CD4-positive, alpha-beta T cell (primary cell): Measurements from ENCODE around the gene HUWE1. TPM values are rescaled to one million over a fixed set of nuclear protein-coding genes. Genes with fewer than 3 reads are reported as not detected.

Source experiments
- ATAC-seq: fragments of 200-7000 bp; cut with Tn5 transposase; one replicate; pipeline ENCODE4 v1.10.0; 2022; ENCODE audit warnings: mild to moderate bottlenecking; ENCODE audit not compliant: poor library complexity
- CTCF ChIA-PET: fragments of 350-600 bp; sonication (Branson Sonifier 250); formaldehyde crosslinking; loops from one replicate; lab custom pipeline; 2021; ENCODE audit warnings: antibody characterized with exemption, inconsistent platforms; lab: Charles Lee
- POLR2A ChIA-PET: fragments of 350-600 bp; sonication (Branson Sonifier 250); formaldehyde crosslinking; loops from one replicate; lab custom pipeline; 2021; ENCODE audit warnings: antibody characterized with exemption, inconsistent platforms; lab: Charles Lee
- DNase-seq, 14 experiments: peaks; one replicate each; pipeline ENCODE4 v3.0.0-alpha.2; 2013 to 2020; ENCODE audit warnings: mixed read lengths in 2 of 14
- H3K27ac ChIP-seq, 2 donors: one replicate each; pipeline versions ENCODE4 v1.5.1 to v1.7.0; 2013; ENCODE audit warnings: low read length in 2 of 2, low read depth in 1 of 2, mild to moderate bottlenecking in 1 of 2
- H3K27me3 ChIP-seq, 2 experiments: 1 replicate in 1 of 2; 2 replicates in 1 of 2; pipeline versions ENCODE4 v1.6.1 to v1.7.0; 2013; ENCODE audit warnings: low read length in 2 of 2, control low read depth in 1 of 2, mild to moderate bottlenecking in 1 of 2, moderate library complexity in 1 of 2; ENCODE audit not compliant: insufficient read depth in 2 of 2, control insufficient read depth in 1 of 2
- H3K36me3 ChIP-seq: one replicate; pipeline ENCODE4 v1.6.1; 2013; ENCODE audit warnings: low read length, control low read depth; ENCODE audit not compliant: insufficient read depth
- H3K4me1 ChIP-seq: one replicate; pipeline ENCODE4 v1.6.1; 2013; ENCODE audit warnings: low read length, control low read depth; ENCODE audit not compliant: insufficient read depth
- H3K4me3 ChIP-seq: one replicate; pipeline ENCODE4 v1.5.1; 2013; ENCODE audit warnings: mild to moderate bottlenecking, low read length, moderate library complexity
- H3K9me3 ChIP-seq, 2 experiments: 1 replicate in 1 of 2; 2 replicates in 1 of 2; pipeline versions ENCODE4 v1.6.1 to v1.7.0; 2013; ENCODE audit warnings: low read length in 2 of 2, mild to moderate bottlenecking in 2 of 2, control low read depth in 1 of 2, moderate library complexity in 1 of 2; ENCODE audit not compliant: control insufficient read depth in 1 of 2, insufficient read depth in 1 of 2
- H3K27ac Mint-ChIP-seq: one replicate; pipeline ENCODE4 v1.8.0; 2020; ENCODE audit warnings: mixed read lengths
- H3K27me3 Mint-ChIP-seq: one replicate; pipeline ENCODE4 v1.8.0; 2021; ENCODE audit warnings: mixed read lengths
- H3K36me3 Mint-ChIP-seq: one replicate; pipeline ENCODE4 v1.8.0; 2021; ENCODE audit warnings: low read depth, mixed read lengths
- H3K4me1 Mint-ChIP-seq: one replicate; pipeline ENCODE4 v1.8.0; 2021; ENCODE audit warnings: low read depth, mixed read lengths
- H3K4me3 Mint-ChIP-seq: one replicate; pipeline ENCODE4 v1.8.0; 2020; ENCODE audit warnings: mild to moderate bottlenecking, mixed read lengths
- H3K9me3 Mint-ChIP-seq: one replicate; pipeline ENCODE4 v1.8.0; 2020; ENCODE audit warnings: mixed read lengths
- CTCF ChIP-seq: fragments of 200-600 bp; IDR thresholded peaks from one replicate; pipeline ENCODE4 v1.8.0; 2022; ENCODE audit warnings: antibody characterized with exemption, mild to moderate bottlenecking
- intact Hi-C, 2 experiments: fragments of 100-400 bp; cut with DNase I in 1 of 2; cut with micrococcal nuclease in 1 of 2; formaldehyde crosslinking; loops; one replicate each; pipeline versions ENCODE4 v1.15.1 to v1.9.0; 2023 to 2025; cut with DNase I, micrococcal nuclease
- total RNA-seq, 174 experiments: library from RNA in 2 of 174; stranded (reverse) in 2 of 174; gene quantifications; one replicate each; pipeline ENCODE4 v1.2.3 and lab custom pipeline; 2021 to 2026

The HUWE1 gene
- total RNA-seq, 2 experiments from 2014 or later = 127 TPM

- no peaks in the 10 kb centered on the region for H3K9me3 Mint-ChIP-seq
- peaks cover 92% of the 10 kb centered on the region for H3K36me3 Mint-ChIP-seq
- POLR2A ChIA-PET = no interaction called here
Observed at GRCh38 chrX:53631156-53631555, 55.4 kb downstream of the HUWE1 start.

GRCh38 chrX:53630261-53630660 lies 56.3 kb downstream of the HUWE1 start:
- Histone ChIP-seq H3K9me3 (no peaks in the 10 kb centered on the region), H3K4me1 (no peaks in the 10 kb centered on the region), H3K4me3 (no peak overlapping the region), H3K27me3 (no peaks in the 10 kb centered on the region), H3K27ac (no peak overlapping the region), H3K36me3 (peaks cover 84% of the 10 kb centered on the region)
- peaks cover 84% of the 10 kb centered on the region for H3K36me3 Mint-ChIP-seq
- ATAC-seq (no peak), DNase-seq (no peak)
- no peaks in the 10 kb centered on the region for H3K4me1 Mint-ChIP-seq
- intact Hi-C loops = loop anchor here in 1 of 2 experiments (5.0 kb wide), 1 partner anchor 33 kb away; no protein-coding TSS in a partner anchor
- no peak overlapping the region for H3K27ac Mint-ChIP-seq
- no peak for TF ChIP-seq CTCF
- H3K9me3 Mint-ChIP-seq = no peaks in the 10 kb centered on the region
- H3K4me3 Mint-ChIP-seq = no peak overlapping the region
- no peaks in the 10 kb centered on the region for H3K27me3 Mint-ChIP-seq
- ChIA-PET CTCF (no interaction called here), POLR2A (no interaction called here)

More at GRCh38 chrX:53631156-53631555, 55.4 kb downstream of the HUWE1 start:
- DNase-seq (no peak), ATAC-seq (no peak)
- no peak overlapping the region for H3K27ac ChIP-seq
- no peaks in the 10 kb centered on the region for H3K27me3 Mint-ChIP-seq
- H3K4me3 Mint-ChIP-seq = no peak overlapping the region
- peaks cover 88% of the 10 kb centered on the region for H3K36me3 ChIP-seq
- intact Hi-C loops = loop anchor here in 1 of 2 experiments (5.0 kb wide), 1 partner anchor 34 kb away; no protein-coding TSS in a partner anchor
- H3K4me1 Mint-ChIP-seq = peaks cover 7% of the 10 kb centered on the region
- no peak for TF ChIP-seq CTCF
- no peak overlapping the region for H3K4me3 ChIP-seq
- CTCF ChIA-PET = no interaction called here
- no peaks in the 10 kb centered on the region for H3K4me1 ChIP-seq
- no peak overlapping the region for H3K27ac Mint-ChIP-seq
- no peaks in the 10 kb centered on the region for H3K9me3 ChIP-seq
- H3K27me3 ChIP-seq = no peaks in the 10 kb centered on the region

- no peaks in the 10 kb centered on the region for H3K9me3 Mint-ChIP-seq
- Histone ChIP-seq H3K9me3 (no peaks in the 10 kb centered on the region), H3K4me1 (no peaks in the 10 kb centered on the region), H3K4me3 (no peak overlapping the region), H3K27me3 (no peaks in the 10 kb centered on the region), H3K27ac (no peak overlapping the region), H3K36me3 (peaks cover 69% of the 10 kb centered on the region)
- CTCF ChIA-PET = no interaction called here
- H3K27me3 Mint-ChIP-seq = no peaks in the 10 kb centered on the region
- H3K36me3 Mint-ChIP-seq = peaks cover 78% of the 10 kb centered on the region
- peaks cover 5% of the 10 kb centered on the region for H3K4me1 Mint-ChIP-seq
- intact Hi-C loops = no loop called here
- H3K4me3 Mint-ChIP-seq = no peak overlapping the region
- DNase-seq = no peak
- no peak for ATAC-seq
- TF ChIP-seq CTCF = no peak
- POLR2A ChIA-PET = no interaction called here
- no peak overlapping the region for H3K27ac Mint-ChIP-seq
Observed at GRCh38 chrX:53622431-53622830, 64.1 kb downstream of the HUWE1 start.
